HepG2 (cell line): ENCODE results near the gene SPAG8. TPM values are rescaled to one million over a fixed set of nuclear protein-coding genes. Genes with fewer than 3 reads are reported as not detected.

Source experiments
- ATAC-seq: fragments of 200-7000 bp; cut with Tn5 transposase; 3 replicates; pipeline ENCODE4 v1.9.1; 2020; ENCODE audit warnings: mild to moderate bottlenecking, moderate library complexity
- BruUV-seq: library from RNA; stranded (reverse); fragments of 400-500 nt; replicated peaks from 2 replicates; lab custom pipeline; 2021; lab: Mats Ljungman, UMichigan
- CTCF ChIA-PET: fragments of 300-600 bp; formaldehyde crosslinking; extraction: SDS; loops from one replicate; lab custom pipeline; 2021; ENCODE audit warnings: low total read pairs, inconsistent platforms, low intra/inter-chr PET ratio; lab: Yijun Ruan, JAX
- POLR2A ChIA-PET: fragments of 350-600 bp; sonication (Branson Sonifier 250); formaldehyde crosslinking; loops from one replicate; lab custom pipeline; 2020; ENCODE audit warnings: antibody characterized with exemption, inconsistent platforms; lab: Yijun Ruan, JAX
- DNase-seq: peaks from one replicate; pipeline ENCODE4 v3.0.0-alpha.2; 2015; ENCODE audit warnings: low spot score
- FAIRE-seq: peaks from 3 replicates; lab custom pipeline; 2011; peaks lifted over from hg19 to GRCh38; lab: Jason Lieb, UNC
- H2AFZ ChIP-seq: one replicate; pipeline ENCODE4 v1.6.1; 2011; ENCODE audit warnings: low read length, inconsistent platforms
- H3K27ac ChIP-seq: fragments of 300-600 bp; 3 replicates; pipeline ENCODE4 v1.8.0; 2011; ENCODE audit warnings: mixed run types, mild to moderate bottlenecking, mixed read lengths, low read length, inconsistent platforms; ENCODE audit not compliant: insufficient read depth; ENCODE audit errors: extremely low read length
- H3K27me3 ChIP-seq, 2 experiments: fragments of 200-600 bp in 1 of 2; 2 replicates in 1 of 2; 3 replicates in 1 of 2; pipeline versions ENCODE4 v1.6.0 to v1.8.0; 2011; ENCODE audit warnings: low read length in 2 of 2, mild to moderate bottlenecking in 2 of 2, moderate library complexity in 2 of 2, inconsistent platforms in 1 of 2; ENCODE audit not compliant: insufficient read depth in 2 of 2, control insufficient read depth in 1 of 2
- H3K36me3 ChIP-seq, 2 experiments: fragments of 200-600 bp in 1 of 2; replicated peaks in 1 of 2; 2 replicates in 1 of 2; 3 replicates in 1 of 2; pipeline versions ENCODE4 v1.5.1 to v1.8.0; 2011; ENCODE audit warnings: low read length in 2 of 2, inconsistent platforms in 1 of 2; ENCODE audit not compliant: insufficient read depth in 2 of 2, control insufficient read depth in 1 of 2
- H3K4me1 ChIP-seq: 2 replicates; pipeline ENCODE4 v1.5.1; 2012; ENCODE audit warnings: low read length, inconsistent platforms; ENCODE audit not compliant: insufficient read depth
- H3K4me2 ChIP-seq: 2 replicates; pipeline ENCODE4 v1.6.0; 2011; ENCODE audit warnings: low read depth, low read length, inconsistent platforms
- H3K4me3 ChIP-seq, 3 experiments: fragments of 200-600 bp in 1 of 3; sonication (generic), shearing (Covaris generic) in 1 of 3; replicated peaks in 1 of 3; 2 replicates each; pipeline ENCODE4 v1.5.1; 2011 to 2016; ENCODE audit warnings: low read length in 3 of 3, inconsistent platforms in 2 of 3, low read depth in 2 of 3, mild to moderate bottlenecking in 2 of 3, control low read depth in 1 of 3, mixed read lengths in 1 of 3; ENCODE audit not compliant: insufficient read depth in 1 of 3
- H3K79me2 ChIP-seq: one replicate; pipeline ENCODE4 v1.6.1; 2011; ENCODE audit warnings: low read length, inconsistent platforms; ENCODE audit not compliant: insufficient read depth
- H3K9ac ChIP-seq: 2 replicates; pipeline ENCODE4 v1.6.0; 2011; ENCODE audit warnings: mild to moderate bottlenecking, low read depth, low read length, inconsistent platforms; ENCODE audit not compliant: insufficient read depth
- H3K9me3 ChIP-seq: 2 replicates; pipeline ENCODE4 v1.5.1; 2012; ENCODE audit warnings: mild to moderate bottlenecking, low read length
- H4K20me1 ChIP-seq: 2 replicates; pipeline ENCODE4 v1.6.0; 2011; ENCODE audit warnings: inconsistent platforms, mild to moderate bottlenecking, low read length, moderate library complexity; ENCODE audit not compliant: insufficient read depth
- CENPX ChIP-seq: sonication (generic); formaldehyde crosslinking; IDR thresholded peaks from 2 replicates; pipeline ENCODE4 v1.9.0; 2021; ENCODE audit warnings: mild to moderate bottlenecking, missing genetic modification reagents, moderate library complexity
- ELF3 ChIP-seq: IDR thresholded peaks from 2 replicates; pipeline ENCODE4 v1.6.1; 2016; ENCODE audit warnings: missing genetic modification reagents, missing compliant biosample characterization
- FOXM1 ChIP-seq: sonication (generic); formaldehyde crosslinking; IDR thresholded peaks from 2 replicates; pipeline ENCODE4 v1.5.0; 2020; ENCODE audit warnings: missing genetic modification reagents
- FOXP1 ChIP-seq, 2 experiments: fragments of 450-650 bp in 1 of 2; IDR thresholded peaks; 2 replicates each; pipeline ENCODE4 v1.6.1; 2017 to 2018; ENCODE audit warnings: antibody characterized with exemption in 1 of 2
- ISL2 ChIP-seq: sonication (generic); formaldehyde crosslinking; IDR thresholded peaks from 2 replicates; pipeline ENCODE4 v1.5.0; 2020; ENCODE audit warnings: missing genetic modification reagents
- NONO ChIP-seq, 2 experiments: fragments of 450-650 bp in 1 of 2; sonication (generic) in 1 of 2; formaldehyde crosslinking in 1 of 2; IDR thresholded peaks in 1 of 2; conservative IDR thresholded peaks in 1 of 2; 2 replicates each; pipeline versions ENCODE4 v1.6.1 to v1.8.0; 2017 to 2022; ENCODE audit warnings: mild to moderate bottlenecking in 1 of 2, missing genetic modification reagents in 1 of 2, moderate library complexity in 1 of 2
- NPAS2 ChIP-seq: sonication (generic); formaldehyde crosslinking; IDR thresholded peaks from 2 replicates; pipeline ENCODE4 v1.8.0; 2022; ENCODE audit warnings: mild to moderate bottlenecking, missing genetic modification reagents, borderline replicate concordance
- POLR2AphosphoS5 ChIP-seq: IDR thresholded peaks from 2 replicates; pipeline ENCODE4 v1.6.1; 2012; ENCODE audit warnings: low read depth, low read length
- RFXANK ChIP-seq: IDR thresholded peaks from 2 replicates; pipeline ENCODE4 v1.6.1; 2016
- RFXAP ChIP-seq: sonication (generic); formaldehyde crosslinking; IDR thresholded peaks from 2 replicates; pipeline ENCODE4 v1.4.0; 2020; ENCODE audit warnings: missing genetic modification reagents, borderline replicate concordance
- ZMYM2 ChIP-seq: sonication (generic); formaldehyde crosslinking; IDR thresholded peaks from 2 replicates; pipeline ENCODE4 v1.8.0; 2022; ENCODE audit warnings: mild to moderate bottlenecking, missing genetic modification reagents
- ZNF670 ChIP-seq: sonication (generic); formaldehyde crosslinking; IDR thresholded peaks from 2 replicates; pipeline ENCODE4 v1.8.0; 2022; ENCODE audit warnings: mild to moderate bottlenecking, missing genetic modification reagents, borderline replicate concordance
- ZNF773 ChIP-seq: sonication (generic); formaldehyde crosslinking; IDR thresholded peaks from 2 replicates; pipeline ENCODE4 v1.4.0; 2020; ENCODE audit warnings: missing genetic modification reagents, borderline replicate concordance
- ZSCAN20 ChIP-seq: sonication (generic); formaldehyde crosslinking; IDR thresholded peaks from 2 replicates; pipeline ENCODE4 v1.4.0; 2020; ENCODE audit warnings: missing genetic modification reagents, mild to moderate bottlenecking, borderline replicate concordance
- WGBS: methylation state at CpG from one replicate; pipeline ENCODE4 v1.1.6; 2017; ENCODE audit warnings: low lambda C conversion rate; 5-methylcytosine and 5-hydroxymethylcytosine counted together
- in situ Hi-C: cut with HindIII; loops from 2 replicates; pipeline ENCODE4 v1.10.0; 2017; ENCODE audit warnings: low pct_unique_long_range_greater_than_20kb; ENCODE audit not compliant: extremely low pct_ligation_motif_present
- intact Hi-C: fragments of 100-400 bp; cut with micrococcal nuclease; formaldehyde crosslinking; loops from one replicate; pipeline ENCODE4 v1.10.0; 2022; ENCODE audit not compliant: unreplicated experiment
- polyA plus RNA-seq, 8 experiments: library from polyadenylated mRNA; depleted of rRNA in 3 of 8; stranded (reverse) in 7 of 8; unstranded in 1 of 8; fragments of >200 nt; fragmentation: Illumina TruSeq in 4 of 8; extraction: Trizol in 4 of 8; gene quantifications; 2 replicates each; pipeline versions ENCODE4 v1.2.1 to v1.2.3, GENCODE V29; 2011 to 2016; ENCODE audit warnings: low read depth in 4 of 8, missing spikeins in 1 of 8, mixed read lengths in 1 of 8; ENCODE audit not compliant: insufficient read depth in 1 of 8
- total RNA-seq, 5 experiments: library from RNA; depleted of rRNA; stranded (reverse); fragments of >200 nt; fragmentation: Illumina TruSeq; extraction: Trizol; gene quantifications; 2 replicates each; pipeline ENCODE4 v1.2.3, GENCODE V29; 2016; ENCODE audit warnings: low read depth in 1 of 5
- TF ChIP-seq, protein P1 (sequence below): IDR thresholded peaks from 2 replicates; pipeline ENCODE4 v1.6.1; 2018; ENCODE audit warnings: missing genetic modification reagents
- TF ChIP-seq, protein P2 (sequence below): sonication (generic); formaldehyde crosslinking; IDR thresholded peaks from 2 replicates; pipeline ENCODE4 v1.4.0; 2020; ENCODE audit warnings: missing genetic modification reagents
- TF ChIP-seq, protein P3 (sequence below): fragments of 450-650 bp; IDR thresholded peaks from 2 replicates; pipeline ENCODE4 v1.6.1; 2017
- TF ChIP-seq, protein P4 (sequence below): sonication (generic); formaldehyde crosslinking; IDR thresholded peaks from 2 replicates; pipeline ENCODE4 v1.9.0; 2022; ENCODE audit warnings: missing genetic modification reagents, mild to moderate bottlenecking, borderline replicate concordance

Gene SPAG8
- total and polyA plus RNA-seq, 2 of the 13 experiments (the other 11 are each of a cell fraction or from before 2014, with no cell fraction given) = 0.18 to 0.27 TPM

DNA sequence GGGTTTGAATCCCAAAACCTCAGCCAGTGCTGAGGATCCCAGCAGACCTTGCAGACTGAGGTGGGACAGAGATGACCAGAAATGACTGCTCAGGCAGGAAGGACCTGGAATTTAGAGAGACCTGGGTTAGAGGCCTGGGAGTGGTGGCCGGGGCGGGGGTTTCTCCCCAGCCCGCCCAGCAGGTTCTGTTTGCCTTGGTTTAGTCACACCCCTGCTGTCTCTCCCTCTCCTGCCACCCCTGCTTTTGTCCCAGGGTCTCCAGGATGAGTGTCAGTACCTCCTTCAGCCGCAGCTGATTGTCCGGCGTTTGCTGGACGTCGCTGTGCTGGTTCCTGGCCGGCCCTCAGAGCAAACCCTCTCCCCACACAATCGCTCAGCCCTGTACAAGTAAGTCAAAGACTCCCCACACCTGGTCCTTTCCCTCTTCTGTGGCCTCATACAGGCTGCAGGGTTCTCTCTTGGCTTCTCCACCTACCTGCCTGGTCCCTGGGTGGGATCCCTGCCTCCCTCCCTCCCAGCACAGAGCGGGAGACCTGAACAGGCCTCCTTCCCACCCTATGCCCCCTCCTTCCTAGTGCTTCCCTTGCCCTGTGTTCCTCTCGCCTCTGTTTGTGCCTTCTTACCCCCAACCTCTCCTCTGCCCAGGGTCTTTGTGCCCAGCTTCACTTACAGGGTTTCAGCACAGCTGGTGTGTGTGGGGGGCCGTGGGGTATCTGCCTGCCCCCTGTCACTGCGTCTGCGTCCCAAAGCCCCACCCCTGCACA lies 29.0 kb upstream of the SPAG8 start (continued):
- TF ChIP-seq, protein P1, sequence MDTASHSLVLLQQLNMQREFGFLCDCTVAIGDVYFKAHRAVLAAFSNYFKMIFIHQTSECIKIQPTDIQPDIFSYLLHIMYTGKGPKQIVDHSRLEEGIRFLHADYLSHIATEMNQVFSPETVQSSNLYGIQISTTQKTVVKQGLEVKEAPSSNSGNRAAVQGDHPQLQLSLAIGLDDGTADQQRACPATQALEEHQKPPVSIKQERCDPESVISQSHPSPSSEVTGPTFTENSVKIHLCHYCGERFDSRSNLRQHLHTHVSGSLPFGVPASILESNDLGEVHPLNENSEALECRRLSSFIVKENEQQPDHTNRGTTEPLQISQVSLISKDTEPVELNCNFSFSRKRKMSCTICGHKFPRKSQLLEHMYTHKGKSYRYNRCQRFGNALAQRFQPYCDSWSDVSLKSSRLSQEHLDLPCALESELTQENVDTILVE (CRISPR knock-in tag) = no peak
- TF ChIP-seq CENPX = no peak

DNA sequence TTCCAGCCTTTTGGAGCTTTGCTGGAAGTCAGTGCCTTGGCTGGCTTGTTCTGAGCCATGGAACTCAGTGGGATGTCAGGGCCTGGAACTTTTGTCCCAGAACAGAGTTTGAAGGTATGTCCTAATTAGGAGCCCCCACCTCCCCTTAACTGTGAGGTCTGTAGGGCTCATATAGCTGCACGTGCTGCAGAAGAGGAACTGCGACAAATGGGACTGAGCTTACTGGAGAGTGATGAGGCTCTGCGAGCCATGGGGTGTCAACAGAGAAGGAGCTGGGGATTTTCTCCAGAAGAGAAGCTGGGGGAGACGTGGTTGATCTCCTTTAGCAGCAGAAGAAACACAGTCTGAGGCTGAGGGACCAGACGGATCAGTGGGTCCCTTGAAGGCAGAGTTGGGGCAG lies 27.9 kb upstream of the SPAG8 start:
- DNase-seq (no peak), FAIRE-seq (no peak), ATAC-seq (no peak)
- no peaks in the 10 kb centered on the region for H4K20me1 ChIP-seq
- POLR2A ChIA-PET = no interaction called here
- in situ Hi-C loops = no loop called here
- intact Hi-C loops = no loop called here
- no peak overlapping the region for H3K27ac ChIP-seq
- CTCF ChIA-PET = no interaction called here
- H3K79me2 ChIP-seq = no peaks in the 10 kb centered on the region
- H3K4me3 ChIP-seq = no peak overlapping the region
- H2AFZ ChIP-seq = no peak overlapping the region
- no peak overlapping the region for H3K9ac ChIP-seq
- H3K27me3 ChIP-seq = no peaks in the 10 kb centered on the region; a peak in 1 of 5 replicates
- no TSS peak for BruUV-seq
- 69% methylated on average over 5 of the region's 5 CpGs for WGBS
- peaks cover 27% of the 10 kb centered on the region for H3K4me1 ChIP-seq
- no peak overlapping the region for H3K4me2 ChIP-seq
- no peaks in the 10 kb centered on the region for H3K9me3 ChIP-seq
- no peaks in the 10 kb centered on the region for H3K36me3 ChIP-seq
- TF ChIP-seq NONO (IDR thresholded peaks at IDR 0.05) = no peak
- no peak for TF ChIP-seq NONO (CRISPR knock-in tag; conservative IDR thresholded peaks at IDR 0.05)
- no peak for TF ChIP-seq FOXM1 (CRISPR knock-in tag)
- TF ChIP-seq, protein P2, sequence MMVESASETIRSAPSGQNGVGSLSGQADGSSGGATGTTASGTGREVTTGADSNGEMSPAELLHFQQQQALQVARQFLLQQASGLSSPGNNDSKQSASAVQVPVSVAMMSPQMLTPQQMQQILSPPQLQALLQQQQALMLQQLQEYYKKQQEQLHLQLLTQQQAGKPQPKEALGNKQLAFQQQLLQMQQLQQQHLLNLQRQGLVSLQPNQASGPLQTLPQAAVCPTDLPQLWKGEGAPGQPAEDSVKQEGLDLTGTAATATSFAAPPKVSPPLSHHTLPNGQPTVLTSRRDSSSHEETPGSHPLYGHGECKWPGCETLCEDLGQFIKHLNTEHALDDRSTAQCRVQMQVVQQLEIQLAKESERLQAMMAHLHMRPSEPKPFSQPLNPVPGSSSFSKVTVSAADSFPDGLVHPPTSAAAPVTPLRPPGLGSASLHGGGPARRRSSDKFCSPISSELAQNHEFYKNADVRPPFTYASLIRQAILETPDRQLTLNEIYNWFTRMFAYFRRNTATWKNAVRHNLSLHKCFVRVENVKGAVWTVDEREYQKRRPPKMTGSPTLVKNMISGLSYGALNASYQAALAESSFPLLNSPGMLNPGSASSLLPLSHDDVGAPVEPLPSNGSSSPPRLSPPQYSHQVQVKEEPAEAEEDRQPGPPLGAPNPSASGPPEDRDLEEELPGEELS (CRISPR knock-in tag) = no peak
- TF ChIP-seq, protein P3, sequence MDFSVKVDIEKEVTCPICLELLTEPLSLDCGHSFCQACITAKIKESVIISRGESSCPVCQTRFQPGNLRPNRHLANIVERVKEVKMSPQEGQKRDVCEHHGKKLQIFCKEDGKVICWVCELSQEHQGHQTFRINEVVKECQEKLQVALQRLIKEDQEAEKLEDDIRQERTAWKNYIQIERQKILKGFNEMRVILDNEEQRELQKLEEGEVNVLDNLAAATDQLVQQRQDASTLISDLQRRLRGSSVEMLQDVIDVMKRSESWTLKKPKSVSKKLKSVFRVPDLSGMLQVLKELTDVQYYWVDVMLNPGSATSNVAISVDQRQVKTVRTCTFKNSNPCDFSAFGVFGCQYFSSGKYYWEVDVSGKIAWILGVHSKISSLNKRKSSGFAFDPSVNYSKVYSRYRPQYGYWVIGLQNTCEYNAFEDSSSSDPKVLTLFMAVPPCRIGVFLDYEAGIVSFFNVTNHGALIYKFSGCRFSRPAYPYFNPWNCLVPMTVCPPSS = no peak
- TF ChIP-seq RFXANK (CRISPR knock-in tag) = no peak
- no peak for TF ChIP-seq ELF3 (CRISPR knock-in tag)
- no peak for TF ChIP-seq NPAS2 (CRISPR knock-in tag)
- TF ChIP-seq ZNF670 = no peak
- TF ChIP-seq ZSCAN20 (CRISPR knock-in tag) = no peak
- TF ChIP-seq ZNF773 = no peak
- no peak for TF ChIP-seq RFXAP (CRISPR knock-in tag)
- no peak for TF ChIP-seq FOXP1 (IDR thresholded peaks at IDR 0.05)
- TF ChIP-seq FOXP1 (CRISPR knock-in tag; IDR thresholded peaks at IDR 0.05) = no peak
- no peak for TF ChIP-seq ZMYM2 (CRISPR knock-in tag)
- TF ChIP-seq, protein P4, sequence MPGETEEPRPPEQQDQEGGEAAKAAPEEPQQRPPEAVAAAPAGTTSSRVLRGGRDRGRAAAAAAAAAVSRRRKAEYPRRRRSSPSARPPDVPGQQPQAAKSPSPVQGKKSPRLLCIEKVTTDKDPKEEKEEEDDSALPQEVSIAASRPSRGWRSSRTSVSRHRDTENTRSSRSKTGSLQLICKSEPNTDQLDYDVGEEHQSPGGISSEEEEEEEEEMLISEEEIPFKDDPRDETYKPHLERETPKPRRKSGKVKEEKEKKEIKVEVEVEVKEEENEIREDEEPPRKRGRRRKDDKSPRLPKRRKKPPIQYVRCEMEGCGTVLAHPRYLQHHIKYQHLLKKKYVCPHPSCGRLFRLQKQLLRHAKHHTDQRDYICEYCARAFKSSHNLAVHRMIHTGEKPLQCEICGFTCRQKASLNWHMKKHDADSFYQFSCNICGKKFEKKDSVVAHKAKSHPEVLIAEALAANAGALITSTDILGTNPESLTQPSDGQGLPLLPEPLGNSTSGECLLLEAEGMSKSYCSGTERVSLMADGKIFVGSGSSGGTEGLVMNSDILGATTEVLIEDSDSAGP = no peak
- no peak for TF ChIP-seq ISL2 (CRISPR knock-in tag)
- no peak for TF ChIP-seq POLR2AphosphoS5
